MM.1S (cell line): ENCODE data around the gene SEZ6L.

Experiments
- CTCF ChIP-seq: fragments of 300-600 bp; sonication (generic); IDR thresholded peaks from 2 replicates; pipeline ENCODE4 v1.5.1; 2016; ENCODE audit warnings: antibody characterized with exemption, low read length, mixed read lengths
- EZH2 ChIP-seq: fragments of 300-600 bp; sonication (generic); optimal IDR thresholded peaks from 2 replicates; pipeline ENCODE3; 2017; ENCODE audit warnings: low read depth, mild to moderate bottlenecking, antibody characterized with exemption, low read length, mixed read lengths

GRCh38 chr22:26265909-26266308 lies 96.6 kb downstream of the SEZ6L start:
- TF ChIP-seq CTCF = no peak
- no peak for TF ChIP-seq EZH2
